IPS DF 4.7 (cell line): Measurements from ENCODE around the gene IL25.
"Not testable (repeated sequence)": the region's sequence is repeated elsewhere in the genome, so short reads cannot be mapped to it uniquely, and the experiment has no call there.

Source experiments
- DNase-seq: peaks from one replicate; pipeline ENCODE4 v3.0.0-alpha.2; 2013; ENCODE audit warnings: low spot score; ENCODE audit errors: extremely low read depth

IL25 gene

GRCh38 chr14:23372509-23372908, at the start of gene IL25:
Gene IL25 (plus strand): TSS chr14:23372809.
- no peak for DNase-seq

GRCh38 chr14:23323838-23324454, 48.7 kb upstream of the IL25 start:
- no peak for DNase-seq

GRCh38 chr14:23324455-23324846, 48.2 kb upstream of the IL25 start:
- DNase-seq, result no peak

- no peak for DNase-seq
Measured at GRCh38 chr14:23324993-23325392, 47.6 kb upstream of the IL25 start.

- DNase-seq, result not testable (repeated sequence)
Measured at GRCh38 chr14:23325746-23326145, 46.9 kb upstream of the IL25 start.

GRCh38 chr14:23326491-23327332, 45.9 kb upstream of the IL25 start:
- no peak for DNase-seq

- DNase-seq, result no peak
Measured at GRCh38 chr14:23327947-23328744, 44.5 kb upstream of the IL25 start.

GRCh38 chr14:23335623-23336022, 37.0 kb upstream of the IL25 start:
- DNase-seq, result no peak

GRCh38 chr14:23339506-23340268, 32.9 kb upstream of the IL25 start:
- DNase-seq, result no peak

GRCh38 chr14:23344481-23344880, 28.1 kb upstream of the IL25 start:
- no peak for DNase-seq

- no peak for DNase-seq
Measured at GRCh38 chr14:23345987-23346692, 26.5 kb upstream of the IL25 start.

GRCh38 chr14:23346693-23347405, 25.8 kb upstream of the IL25 start:
- no peak for DNase-seq

- no peak for DNase-seq
Measured at GRCh38 chr14:23347406-23348296, 25.0 kb upstream of the IL25 start.

GRCh38 chr14:23348297-23348655, 24.3 kb upstream of the IL25 start:
- no peak for DNase-seq

- no peak for DNase-seq
Measured at GRCh38 chr14:23349156-23349845, 23.3 kb upstream of the IL25 start.

- no peak for DNase-seq
Measured at GRCh38 chr14:23351681-23352505, 20.7 kb upstream of the IL25 start.
